22Rv1 (cell line): ENCODE measurements around the gene CLCA4.

ENCODE experiments used
- CTCF ChIP-seq: fragments of 450-650 bp; IDR thresholded peaks from 2 replicates; pipeline ENCODE4 v1.5.1; 2017; ENCODE audit warnings: mild to moderate bottlenecking
- ZFX ChIP-seq: fragments of 450-650 bp; IDR thresholded peaks from 2 replicates; pipeline ENCODE4 v1.6.1; 2017; ENCODE audit warnings: antibody characterized with exemption, borderline replicate concordance

- TF ChIP-seq CTCF, result no peak
- no peak for TF ChIP-seq ZFX
Measured at GRCh38 chr1:86504895-86505563, 41.8 kb upstream of the CLCA4 start.
